Stimulated activated CD8-positive, alpha-beta memory T cell treated with anti-CD3 and anti-CD28 coated beads, Interleukin-7, amount 100 ng/mL, for 4 hours (primary cell): ENCODE measurements around the gene OXCT2.

Source experiments
- DNase-seq, 2 donors: peaks; one replicate each; pipeline ENCODE4 v3.0.0-alpha.2; 2020; ENCODE audit warnings: low read depth in 2 of 2

The OXCT2 gene

DNA sequence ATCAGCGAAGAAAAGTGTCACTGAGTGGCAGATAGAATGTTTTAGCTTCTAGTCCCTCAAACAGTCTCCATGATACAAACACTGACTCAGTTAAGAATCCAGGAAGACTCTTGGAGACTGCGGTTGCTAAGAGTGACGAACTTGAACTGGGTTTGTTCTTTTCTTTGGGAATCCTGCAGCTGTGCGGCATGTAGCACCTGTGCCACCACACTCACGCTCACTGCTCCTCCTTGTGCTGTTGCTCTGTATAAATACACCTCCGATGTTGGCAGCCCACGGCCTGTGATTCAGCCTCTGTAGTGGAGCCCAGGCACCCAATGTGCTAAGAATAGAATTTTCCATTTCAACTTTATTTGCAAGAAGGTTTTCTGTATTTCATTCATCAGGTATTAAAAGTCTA lies 38.0 kb downstream of the OXCT2 start:
- DNase-seq, result no peak

DNA sequence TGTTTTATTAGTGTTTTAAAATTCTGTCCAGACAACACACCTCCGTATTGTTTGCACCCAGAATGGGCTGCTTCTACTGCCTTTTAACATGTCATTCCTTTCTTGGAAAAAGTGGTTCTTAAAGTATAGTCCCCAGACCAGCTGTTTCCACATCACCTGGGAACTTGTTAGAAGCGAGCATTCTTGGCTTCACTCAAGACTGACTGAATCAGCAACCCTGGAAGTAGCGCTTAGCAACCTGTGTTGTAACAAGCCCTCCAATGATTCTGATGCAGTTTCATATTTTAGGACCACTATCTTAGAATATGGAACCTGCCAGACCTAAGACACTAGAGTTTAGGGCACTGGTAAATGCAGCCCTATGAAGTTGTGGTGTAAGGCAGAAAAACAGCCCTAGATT lies 38.4 kb downstream of the OXCT2 start:
- DNase-seq, result no peak

DNA sequence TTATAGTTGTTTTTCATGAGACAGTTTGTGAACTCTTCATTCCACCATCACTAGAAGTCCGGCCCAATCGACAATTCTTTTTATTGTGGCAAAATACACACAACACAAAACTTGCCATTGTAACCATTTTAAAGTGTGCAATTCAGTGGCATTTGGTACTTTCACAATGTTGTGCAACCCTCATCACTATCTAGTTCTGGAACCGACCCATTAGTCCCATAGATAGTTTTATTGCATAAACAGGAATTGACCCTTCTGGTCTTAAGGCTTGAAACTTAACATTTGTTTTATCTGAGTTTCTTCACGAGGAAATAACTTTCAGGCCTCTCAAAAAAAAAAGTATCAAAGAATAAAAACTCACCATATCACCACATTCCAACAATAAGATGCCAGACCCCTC lies 41.3 kb downstream of the OXCT2 start:
- no peak for DNase-seq

DNA sequence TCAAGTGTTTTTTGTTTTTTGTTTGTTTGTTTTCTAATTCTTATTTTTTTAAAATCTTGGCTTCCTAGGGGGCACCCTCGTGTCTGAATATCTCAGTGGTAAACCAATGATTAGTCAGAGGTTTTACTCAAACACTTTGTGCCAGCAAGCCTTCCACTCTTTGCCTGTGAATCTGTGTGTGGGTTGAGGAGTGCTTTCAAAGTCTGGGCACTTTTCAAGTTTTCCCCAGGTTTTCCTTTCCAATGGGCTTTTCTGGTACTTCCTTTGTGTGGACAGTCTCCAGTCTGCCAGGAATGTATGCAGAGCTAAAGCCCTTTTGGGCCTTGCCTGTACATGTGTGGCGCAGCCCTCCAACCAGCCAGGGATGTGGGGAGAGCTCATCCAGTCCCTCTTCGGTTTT lies 42.1 kb downstream of the OXCT2 start:
- DNase-seq, result no peak

DNA sequence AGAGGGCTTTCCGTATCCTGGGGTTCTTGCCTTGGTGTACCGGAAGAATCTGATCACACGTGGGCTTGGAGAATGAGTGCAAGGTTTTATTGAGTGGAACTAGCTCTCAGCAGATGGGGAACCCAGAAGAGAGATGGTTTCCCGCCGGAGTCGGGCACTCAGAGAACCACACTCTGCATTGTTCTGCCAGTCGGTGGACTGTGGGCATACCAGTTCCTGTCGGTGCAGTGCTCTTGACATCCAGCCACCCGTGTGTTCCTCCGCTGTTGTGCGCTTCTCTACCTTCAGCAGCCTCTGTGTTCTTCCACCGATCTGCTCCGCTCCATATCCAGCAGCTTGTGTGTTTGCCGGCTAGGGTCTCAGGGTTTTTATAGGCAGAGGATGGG lies 43.2 kb downstream of the OXCT2 start:
- no peak for DNase-seq

DNA sequence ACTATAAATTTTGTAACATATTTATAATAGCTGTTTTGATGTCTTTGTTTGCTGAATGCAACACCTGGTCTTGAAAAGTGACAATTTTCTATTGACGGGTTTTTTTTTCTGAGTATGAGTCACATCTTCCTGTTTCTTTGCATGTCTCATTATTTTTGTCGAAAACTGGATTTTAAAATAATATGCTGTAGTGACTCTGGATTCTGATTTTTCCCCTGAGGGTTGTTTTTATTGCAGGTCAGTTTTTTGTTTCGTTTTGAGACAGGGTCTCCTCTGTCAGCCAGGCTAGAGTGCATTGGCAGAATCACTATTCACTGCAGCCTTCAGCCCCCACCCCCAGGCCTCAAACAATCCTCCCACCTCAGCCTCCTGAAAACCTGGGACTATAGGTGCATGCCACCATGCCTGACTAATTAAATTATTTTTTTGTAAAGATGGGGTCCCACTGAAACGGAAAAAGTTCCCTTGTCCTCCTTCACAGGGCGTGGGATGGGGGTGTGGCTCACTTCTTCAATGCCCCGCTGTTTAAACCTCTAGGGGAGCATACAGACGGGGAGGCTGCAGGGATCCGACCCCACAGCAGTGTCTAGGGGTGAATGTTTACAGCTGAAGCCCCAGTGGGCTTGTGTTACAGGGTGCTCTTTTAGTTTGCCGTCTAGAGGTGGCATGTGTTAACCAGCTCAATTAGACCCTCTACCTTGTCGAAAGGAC lies 43.8 kb downstream of the OXCT2 start:
- DNase-seq, result no peak

DNA sequence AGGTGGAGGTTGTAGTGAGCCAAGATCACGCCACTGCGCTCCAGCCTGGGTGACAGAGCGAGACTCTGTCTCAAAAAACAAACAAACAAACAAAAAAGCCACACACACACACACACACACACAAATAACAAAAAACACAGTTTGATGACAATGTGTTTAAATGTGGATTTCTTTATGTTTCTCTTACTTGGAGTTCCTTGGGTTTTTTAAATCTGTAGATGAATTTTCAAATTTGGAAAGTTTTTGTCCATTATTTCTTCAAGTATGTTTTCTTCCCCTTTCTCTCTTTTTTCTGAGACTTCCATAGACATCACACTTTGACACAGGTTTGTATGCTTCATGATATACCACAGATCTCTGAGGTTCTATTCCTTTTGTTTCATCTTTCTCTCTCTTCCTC lies 44.5 kb downstream of the OXCT2 start:
- DNase-seq, result no peak

DNA sequence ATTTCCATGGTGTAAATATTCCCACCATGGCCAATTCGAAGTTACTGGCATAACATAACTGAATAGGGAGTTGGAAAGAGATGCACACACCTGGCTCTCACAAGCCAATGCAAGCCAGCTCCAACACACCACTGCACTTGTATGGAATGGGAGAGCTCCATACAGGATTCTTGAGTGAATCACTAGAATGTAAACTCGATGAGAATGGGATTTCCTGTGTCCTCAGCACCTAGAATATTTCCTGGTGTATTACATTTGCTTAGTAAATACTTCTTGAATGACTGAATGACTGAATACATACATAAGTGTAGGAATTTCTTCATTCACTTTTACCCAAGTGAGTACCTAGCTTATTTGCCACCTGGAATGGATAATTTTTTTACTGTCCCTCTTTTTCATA lies 48.7 kb downstream of the OXCT2 start:
- no peak for DNase-seq

DNA sequence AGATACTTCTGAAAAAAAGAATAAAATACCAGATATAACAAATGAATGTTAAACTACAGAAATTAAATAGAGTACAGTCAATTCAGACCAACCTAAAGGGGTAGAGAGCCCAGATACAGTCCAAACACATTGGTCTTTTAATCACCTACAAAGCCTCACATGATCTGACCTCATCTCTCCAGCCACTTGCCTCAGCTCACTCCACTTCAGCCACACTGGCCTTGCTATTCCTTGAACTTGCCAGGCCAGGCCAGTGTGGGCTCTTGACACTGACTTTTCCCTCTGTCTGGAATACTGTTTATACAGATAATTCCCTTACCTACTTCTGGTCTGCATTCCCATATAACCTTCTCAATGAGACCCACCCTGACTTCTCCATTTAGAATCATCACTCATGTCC lies 49.5 kb downstream of the OXCT2 start:
- DNase-seq, result no peak

DNA sequence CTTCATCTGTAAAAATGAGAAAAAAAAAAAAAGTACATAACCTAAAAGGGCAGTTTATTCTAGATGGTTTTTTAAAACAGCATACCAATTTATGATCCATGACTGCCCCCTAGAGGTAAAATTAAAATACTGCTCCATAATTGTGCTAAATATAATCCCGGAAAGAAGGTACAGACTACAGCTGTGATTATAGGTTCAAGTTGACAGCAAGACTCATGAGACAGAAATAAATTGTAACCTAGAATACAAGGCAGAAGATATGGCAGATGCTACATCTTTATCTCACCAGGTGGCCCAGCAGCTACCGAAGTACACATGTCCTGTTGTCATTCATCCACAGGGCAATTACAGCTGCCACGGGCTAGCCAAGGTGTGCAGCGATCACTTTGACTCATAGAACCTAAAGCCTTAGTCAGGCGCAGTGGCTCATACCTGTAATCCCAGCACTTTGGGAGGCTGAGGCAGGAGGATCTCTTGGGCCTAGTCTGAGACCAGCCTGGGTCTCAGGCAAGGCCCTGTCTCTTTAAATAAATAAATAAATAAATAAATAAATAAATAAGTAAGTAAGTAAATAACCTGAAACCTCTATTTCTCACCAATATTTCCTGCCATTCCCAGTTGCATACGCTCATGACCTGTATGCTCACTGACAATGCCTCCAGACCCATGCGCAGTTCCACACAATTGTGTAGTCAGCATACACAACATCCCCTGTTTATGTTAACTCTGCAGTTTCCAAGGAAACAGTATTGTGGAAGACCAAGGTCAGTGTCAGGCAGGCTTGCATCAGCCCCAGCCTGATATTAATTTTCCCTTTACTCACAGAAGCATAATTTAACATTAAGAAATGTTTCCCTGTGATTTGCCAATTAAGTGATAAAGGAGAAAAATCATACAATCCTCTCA lies 50.8 kb downstream of the OXCT2 start:
- DNase-seq, result no peak
